Small intestine (tissue), 7 donors: ENCODE measurements around the gene GRK1. TPM values are rescaled to one million over a fixed set of nuclear protein-coding genes. Genes with fewer than 3 reads are reported as not detected.

ENCODE experiments used
- DNase-seq, 2 donors: peaks; one replicate each; pipeline versions ENCODE4 v3.0.0 to v3.0.0-alpha.2; 2013
- FAIRE-seq: peaks from 2 replicates; lab custom pipeline; 2012; peaks lifted over from hg19 to GRCh38; lab: Jason Lieb, UNC
- H3K27ac ChIP-seq, 3 donors: one replicate each; pipeline ENCODE4 v1.5.1; 2013; ENCODE audit warnings: low read length in 2 of 3, mild to moderate bottlenecking in 2 of 3, control low read depth in 1 of 3, inconsistent platforms in 1 of 3, low read depth in 1 of 3, moderate library complexity in 1 of 3
- H3K27me3 ChIP-seq, 3 donors: one replicate each; pipeline ENCODE4 v1.6.1; 2013; ENCODE audit warnings: low read length in 3 of 3, inconsistent platforms in 1 of 3; ENCODE audit not compliant: control insufficient read depth in 3 of 3, insufficient read depth in 3 of 3
- H3K36me3 ChIP-seq, 3 donors: one replicate each; pipeline ENCODE4 v1.6.1; 2013; ENCODE audit warnings: low read length in 3 of 3, inconsistent platforms in 1 of 3, low read depth in 1 of 3, mild to moderate bottlenecking in 1 of 3, moderate library complexity in 1 of 3; ENCODE audit not compliant: control insufficient read depth in 3 of 3, insufficient read depth in 2 of 3
- H3K4me1 ChIP-seq, 3 donors: one replicate each; pipeline ENCODE4 v1.6.1; 2013; ENCODE audit warnings: low read length in 2 of 3, inconsistent platforms in 1 of 3, low read depth in 1 of 3, mild to moderate bottlenecking in 1 of 3, moderate library complexity in 1 of 3; ENCODE audit not compliant: control insufficient read depth in 3 of 3, insufficient read depth in 2 of 3
- H3K4me3 ChIP-seq, 3 donors: one replicate each; pipeline ENCODE4 v1.5.1; 2013; ENCODE audit warnings: low read length in 3 of 3, control low read depth in 1 of 3, inconsistent platforms in 1 of 3, low read depth in 1 of 3, mild to moderate bottlenecking in 1 of 3, moderate library complexity in 1 of 3
- H3K9me3 ChIP-seq, 2 donors: one replicate each; pipeline ENCODE4 v1.6.1; 2013; ENCODE audit warnings: low read depth in 1 of 2, low read length in 1 of 2; ENCODE audit not compliant: control insufficient read depth in 2 of 2, insufficient read depth in 1 of 2
- WGBS, 3 donors: extraction: QIAGEN DNeasy Blood & Tissue Kit; methylation state at CpG; one replicate each; pipeline ENCODE4 v1.1.7; 2013; 5-methylcytosine and 5-hydroxymethylcytosine counted together
- polyA plus RNA-seq, 4 donors: library from polyadenylated mRNA; stranded (reverse) in 3 of 4; unstranded in 1 of 4; fragments of 200-250 nt in 3 of 4; fragments of 120-200 nt in 1 of 4; gene quantifications; one replicate each; pipeline versions ENCODE4 v1.2.1 to v1.2.3, GENCODE V29; 2013
- donor health status: healthy with polysubstance abuse.
- donor health status: control.
- donor health status: control.
- donor health status: Bipolar disorder and iron deficiency.
- donor health status: healthy.

GRK1 gene
- polyA plus RNA-seq, 4 donors: 0.21 to 0.27 TPM; not detected in 2

DNA sequence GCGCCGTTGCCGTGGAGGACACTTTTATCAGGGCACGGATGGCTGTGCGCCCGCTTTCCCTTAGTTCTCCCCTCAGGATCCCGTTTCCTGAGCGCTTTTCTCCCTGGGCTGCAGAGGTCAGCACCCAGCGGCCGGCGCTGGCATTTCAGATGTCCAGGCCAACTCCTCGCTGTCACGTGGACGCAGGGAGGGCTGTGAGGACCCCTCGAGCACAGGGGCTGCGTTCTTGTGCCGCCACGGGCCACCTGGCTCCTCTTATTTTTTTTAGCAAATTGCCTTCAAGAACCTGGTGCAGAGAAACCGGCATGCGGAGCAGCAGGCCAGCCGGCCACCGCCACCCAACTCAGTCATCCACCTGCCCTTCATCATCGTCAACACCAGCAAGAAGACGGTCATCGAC, 31.3 kb upstream of the GRK1 start:
- no peaks in the 10 kb centered on the region for H3K27me3 ChIP-seq
- DNase-seq (no peak), FAIRE-seq (no peak)
- no peak overlapping the region for H3K4me3 ChIP-seq
- H3K9me3 ChIP-seq: peaks cover 0 to 10% of the 10 kb centered on the region in 2 donors
- no peak overlapping the region for H3K27ac ChIP-seq
- no peaks in the 10 kb centered on the region for H3K4me1 ChIP-seq
- WGBS, 3 donors: 96 to 98% (median 96%) methylated on average over 22 to 25 of the region's 25 CpGs
- peaks cover 21 to 87% (median 27%) of the 10 kb centered on the region in 3 donors for H3K36me3 ChIP-seq

DNA sequence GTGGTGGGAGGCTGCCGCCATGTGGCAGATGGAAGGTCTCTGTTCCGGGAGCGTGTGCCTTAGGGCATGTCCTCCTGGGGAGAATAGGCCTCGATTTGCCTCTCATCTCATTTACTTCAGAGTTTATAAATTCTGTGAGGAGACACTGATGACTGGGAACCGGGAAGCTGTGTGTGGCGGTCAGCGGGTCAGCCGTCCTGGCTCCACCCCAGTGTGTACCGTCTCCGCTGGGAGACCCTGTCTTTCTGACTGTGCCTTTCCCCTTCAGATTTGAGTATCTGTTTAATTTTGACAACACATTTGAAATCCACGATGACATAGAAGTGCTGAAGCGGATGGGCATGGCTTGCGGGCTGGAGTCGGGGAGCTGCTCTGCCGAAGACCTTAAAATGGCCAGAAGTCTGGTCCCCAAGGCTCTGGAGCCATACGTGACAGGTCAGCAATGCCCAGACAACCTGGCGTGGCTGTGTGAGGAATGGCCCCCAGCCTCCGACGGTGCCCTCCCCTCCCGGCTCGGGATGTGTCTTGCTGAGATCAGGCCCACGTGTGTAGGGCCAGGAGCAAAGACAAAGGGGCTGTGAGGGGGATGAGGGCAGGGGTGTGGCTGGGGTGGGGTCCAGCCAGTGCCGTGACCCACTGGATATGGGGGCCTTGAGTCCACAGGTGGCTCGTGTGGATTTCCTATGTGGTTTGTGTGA, 30.6 kb upstream of the GRK1 start:
- Histone ChIP-seq H3K27ac (no peak overlapping the region), H3K36me3 (peaks cover 21 to 82% (median 27%) of the 10 kb centered on the region in 3 donors), H3K4me1 (no peaks in the 10 kb centered on the region), H3K27me3 (no peaks in the 10 kb centered on the region), H3K9me3 (peaks cover 0 to 11% of the 10 kb centered on the region in 2 donors), H3K4me3 (no peak overlapping the region)
- DNase-seq (no peak), FAIRE-seq (no peak)
- 95 to 97% (median 96%) methylated on average over 24 of the region's 24 CpGs for WGBS, 3 donors

DNA sequence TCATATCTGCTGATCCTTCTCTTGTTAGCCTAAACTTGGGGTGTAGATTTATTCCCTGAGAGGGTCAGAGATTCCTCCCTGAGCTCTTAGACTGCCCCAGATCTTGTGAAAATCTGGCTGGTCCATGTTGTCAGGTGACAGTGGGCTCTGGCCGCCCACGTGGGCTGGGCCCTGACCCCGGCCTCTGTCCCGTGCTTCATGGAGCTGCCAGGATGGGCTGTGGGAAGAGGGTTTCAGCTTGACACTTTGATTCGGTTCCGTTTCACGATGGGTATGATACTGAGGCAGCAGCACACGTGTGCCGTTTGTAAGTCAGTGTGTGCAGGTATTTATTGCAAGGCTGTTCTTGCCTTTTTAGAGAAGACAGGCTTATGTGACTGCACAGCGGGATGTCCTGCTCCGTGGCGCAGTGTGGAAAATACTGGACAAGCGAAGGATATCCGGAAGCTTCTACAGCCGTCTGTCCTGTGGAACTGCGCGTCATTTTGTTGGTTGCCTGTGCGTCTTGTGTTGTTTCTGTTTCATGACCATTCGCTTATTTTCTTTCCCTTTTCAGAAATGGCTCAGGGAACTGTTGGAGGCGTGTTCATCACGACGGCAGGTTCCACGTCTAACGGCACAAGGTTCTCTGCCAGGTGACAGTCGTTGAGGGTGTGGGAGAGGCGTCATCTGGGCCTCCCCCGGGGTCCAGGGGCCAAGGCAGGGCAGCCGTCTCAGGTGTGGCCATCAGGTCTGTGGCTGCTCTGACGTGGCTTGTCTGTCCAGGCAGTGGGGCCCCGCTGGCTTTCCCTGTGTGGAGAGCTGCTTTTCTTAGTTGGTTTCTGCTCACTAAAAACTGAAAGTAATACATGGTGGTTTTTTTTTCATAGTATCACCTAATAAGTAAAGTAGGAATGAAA, 29.5 kb upstream of the GRK1 start:
- peaks cover 23 to 77% (median 27%) of the 10 kb centered on the region in 3 donors for H3K36me3 ChIP-seq
- no peak for DNase-seq
- no peaks in the 10 kb centered on the region for H3K4me1 ChIP-seq
- H3K4me3 ChIP-seq: no peak overlapping the region
- H3K9me3 ChIP-seq: peaks cover 0 to 18% of the 10 kb centered on the region in 2 donors
- no peak for FAIRE-seq
- 91 to 94% (median 94%) methylated on average over 30 of the region's 30 CpGs for WGBS, 3 donors
- H3K27me3 ChIP-seq: no peaks in the 10 kb centered on the region
- H3K27ac ChIP-seq: no peak overlapping the region

- WGBS, 3 donors: 97 to 98% (median 98%) methylated on average over 37 of the region's 37 CpGs
- no peaks in the 10 kb centered on the region for H3K27me3 ChIP-seq
- DNase-seq (no peak), FAIRE-seq (no peak)
- H3K9me3 ChIP-seq: peaks cover 0 to 22% of the 10 kb centered on the region in 2 donors
- H3K4me1 ChIP-seq: no peaks in the 10 kb centered on the region
- H3K36me3 ChIP-seq: peaks cover 23 to 70% (median 27%) of the 10 kb centered on the region in 3 donors
- no peak overlapping the region for H3K27ac ChIP-seq
- H3K4me3 ChIP-seq: no peak overlapping the region
Measured at GRCh38 chr13:113638173-113638746, 28.8 kb upstream of the GRK1 start.

- Histone ChIP-seq H3K4me3 (no peak overlapping the region), H3K9me3 (peaks cover 0 to 25% of the 10 kb centered on the region in 2 donors), H3K27me3 (no peaks in the 10 kb centered on the region), H3K27ac (no peak overlapping the region), H3K4me1 (no peaks in the 10 kb centered on the region), H3K36me3 (peaks cover 23 to 64% (median 27%) of the 10 kb centered on the region in 3 donors)
- DNase-seq (no peak), FAIRE-seq (no peak)
- WGBS, 3 donors: 93 to 96% (median 96%) methylated on average over 8 of the region's 8 CpGs
Measured at GRCh38 chr13:113638806-113639205, 28.2 kb upstream of the GRK1 start.

DNA sequence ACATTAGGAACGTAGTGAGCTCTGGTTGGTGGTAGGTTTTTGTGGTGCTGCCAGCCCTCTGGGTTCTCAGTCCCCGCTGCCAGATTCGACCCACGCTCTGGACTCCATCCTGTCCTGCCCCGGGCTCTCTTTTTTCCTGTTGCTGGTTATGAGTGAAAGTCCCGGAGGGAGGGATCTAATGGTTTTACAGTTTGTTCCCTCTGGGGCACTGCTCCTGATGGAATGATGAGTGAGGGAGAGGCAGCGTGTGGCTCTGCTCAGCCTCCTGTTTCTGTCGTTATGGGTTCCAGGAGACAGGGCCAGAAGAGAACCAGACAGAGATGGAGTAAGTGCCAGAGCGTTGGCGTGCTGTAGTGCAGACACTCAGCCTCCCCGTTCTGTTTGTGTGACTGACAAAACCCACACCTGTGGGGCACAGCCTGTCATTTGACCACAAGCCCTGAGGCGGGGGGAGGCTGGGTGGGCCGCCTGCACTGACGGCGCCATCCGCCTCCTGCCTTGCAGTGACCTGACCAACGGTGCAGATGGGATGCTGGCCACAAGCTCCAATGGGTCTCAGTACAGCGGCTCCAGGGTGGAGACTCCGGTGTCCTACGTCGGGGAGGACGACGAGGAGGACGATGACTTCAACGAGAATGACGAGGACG, 27.3 kb upstream of the GRK1 start:
- FAIRE-seq (no peak), DNase-seq (no peak)
- no peak overlapping the region for H3K27ac ChIP-seq
- peaks cover 23 to 59% (median 26%) of the 10 kb centered on the region in 3 donors for H3K36me3 ChIP-seq
- H3K27me3 ChIP-seq: no peaks in the 10 kb centered on the region
- H3K9me3 ChIP-seq: peaks cover 0 to 29% of the 10 kb centered on the region in 2 donors
- WGBS, 3 donors: 96 to 98% (median 98%) methylated on average over 27 of the region's 27 CpGs
- H3K4me1 ChIP-seq: no peaks in the 10 kb centered on the region
- H3K4me3 ChIP-seq: no peak overlapping the region

- Histone ChIP-seq H3K27me3 (no peaks in the 10 kb centered on the region), H3K4me1 (no peaks in the 10 kb centered on the region), H3K36me3 (peaks cover 16 to 42% (median 22%) of the 10 kb centered on the region in 3 donors), H3K27ac (no peak overlapping the region), H3K9me3 (peaks cover 0 to 29% of the 10 kb centered on the region in 2 donors), H3K4me3 (no peak overlapping the region)
- FAIRE-seq: no peak
- WGBS, 3 donors: 89 to 95% (median 92%) methylated on average over 7 of the region's 7 CpGs
- no peak for DNase-seq
Measured at GRCh38 chr13:113641426-113641825, 25.6 kb upstream of the GRK1 start.

DNA sequence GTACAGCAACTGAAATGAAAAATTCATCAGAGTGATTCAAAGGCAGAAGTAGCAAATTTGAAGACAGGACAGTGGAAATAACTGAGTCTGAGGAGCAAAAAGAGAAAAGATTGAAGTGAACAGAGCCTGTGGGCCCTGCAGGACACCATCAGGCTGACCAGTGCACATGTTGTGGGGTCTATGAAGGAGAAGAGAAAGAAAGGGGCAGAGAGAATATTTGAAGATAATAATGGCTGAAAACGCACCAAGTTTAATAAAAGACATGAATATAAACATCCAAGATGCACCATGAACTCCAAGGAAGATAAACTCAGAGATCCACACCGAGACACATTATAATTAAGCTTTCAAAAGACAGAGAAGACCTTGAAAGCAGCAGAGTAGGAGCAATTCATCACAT, 24.5 kb upstream of the GRK1 start:
- H3K9me3 ChIP-seq: peaks cover 0 to 29% of the 10 kb centered on the region in 2 donors
- H3K4me1 ChIP-seq: peaks cover 0 to 5% (median 4%) of the 10 kb centered on the region in 3 donors
- peaks cover 11 to 31% (median 18%) of the 10 kb centered on the region in 3 donors for H3K36me3 ChIP-seq
- no peaks in the 10 kb centered on the region for H3K27me3 ChIP-seq
- FAIRE-seq (no peak), DNase-seq (no peak)
- no peak overlapping the region for H3K4me3 ChIP-seq
- H3K27ac ChIP-seq: no peak overlapping the region
- 94 to 96% (median 96%) methylated on average over 2 of the region's 2 CpGs for WGBS, 3 donors
